PFSK-1 (cell line): ENCODE measurements around the gene COL9A2.

ENCODE experiments used
- FOXP2 ChIP-seq: optimal IDR thresholded peaks from 2 replicates; pipeline ENCODE3; 2011; ENCODE audit warnings: borderline replicate concordance, control low read depth, inconsistent platforms; ENCODE audit not compliant: insufficient read depth; ENCODE audit errors: extremely low read length, extremely low read depth
- POLR2AphosphoS5 ChIP-seq: IDR thresholded peaks from 2 replicates; pipeline ENCODE4 v1.6.1; 2012; ENCODE audit warnings: low read depth, mild to moderate bottlenecking, control low read depth, low read length, moderate library complexity
- REST ChIP-seq, 2 experiments: IDR thresholded peaks; 2 replicates each; pipeline versions ENCODE4 v1.6.1 to v1.8.0; 2011 to 2012; ENCODE audit warnings: low read depth in 2 of 2, low read length in 2 of 2, control low read depth in 1 of 2, inconsistent platforms in 1 of 2, mild to moderate bottlenecking in 1 of 2, moderate library complexity in 1 of 2; ENCODE audit not compliant: insufficient read depth in 1 of 2
- SIN3A ChIP-seq: IDR thresholded peaks from 2 replicates; pipeline ENCODE4 v1.6.1; 2012; ENCODE audit warnings: mild to moderate bottlenecking, low read length, moderate library complexity, borderline replicate concordance; ENCODE audit not compliant: insufficient read depth
- TAF1 ChIP-seq: IDR thresholded peaks from 2 replicates; pipeline ENCODE4 v1.6.1; 2012; ENCODE audit warnings: low read length, control low read depth, borderline replicate concordance; ENCODE audit not compliant: insufficient read depth

DNA sequence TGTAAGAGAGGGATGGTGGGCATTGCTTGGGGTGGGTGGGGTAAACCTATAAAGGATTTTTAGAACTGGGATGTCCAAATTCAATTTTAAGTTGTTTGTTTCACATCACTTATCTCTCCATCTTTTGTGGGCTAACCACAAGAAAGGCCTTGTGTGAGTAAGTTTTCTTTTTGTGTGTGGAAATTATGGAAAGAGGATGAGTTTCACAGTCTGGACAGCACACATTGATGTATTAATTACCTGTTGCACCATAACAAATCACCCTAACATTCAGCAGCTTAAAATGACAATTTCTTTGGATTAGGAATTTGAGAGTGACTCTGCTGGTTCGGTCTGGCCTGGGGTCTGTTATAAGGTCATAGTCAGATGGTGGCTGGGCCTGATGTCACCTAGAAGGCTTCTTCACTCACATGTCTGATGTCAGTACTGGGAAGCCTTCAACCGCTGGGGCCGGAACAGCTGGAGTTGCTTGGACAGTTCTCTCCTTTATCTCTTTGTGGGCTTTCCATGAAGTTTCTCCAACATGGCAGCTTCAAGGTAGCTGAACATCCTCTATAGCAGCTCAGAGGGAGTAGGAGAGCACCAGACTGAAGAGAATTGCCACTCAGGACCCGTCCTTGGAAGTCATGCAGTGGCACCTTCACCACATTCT lies 2.0 kb upstream of the COL9A2 start:
- no peak for TF ChIP-seq TAF1
- no peak for TF ChIP-seq REST (IDR thresholded peaks at IDR 0.05; ENCODE audit: insufficient read depth in 1 of 2, low read depth in 2 of 2, low read length in 2 of 2)
- no peak for TF ChIP-seq POLR2AphosphoS5
- TF ChIP-seq SIN3A, result no peak
- no peak for TF ChIP-seq FOXP2
